RPMI8226 (cell line): ENCODE results near the gene SLC41A3.
"Not testable (repeated sequence)": the region's sequence is repeated elsewhere in the genome, so short reads cannot be mapped to it uniquely, and the experiment has no call there.

ENCODE experiments used
- DNase-seq: peaks from one replicate; pipeline ENCODE4 v3.0.0-alpha.2; 2015

The SLC41A3 gene

GRCh38 chr3:125975245-125976002, 108.5 kb downstream of the SLC41A3 start:
- not testable (repeated sequence) for DNase-seq

DNA sequence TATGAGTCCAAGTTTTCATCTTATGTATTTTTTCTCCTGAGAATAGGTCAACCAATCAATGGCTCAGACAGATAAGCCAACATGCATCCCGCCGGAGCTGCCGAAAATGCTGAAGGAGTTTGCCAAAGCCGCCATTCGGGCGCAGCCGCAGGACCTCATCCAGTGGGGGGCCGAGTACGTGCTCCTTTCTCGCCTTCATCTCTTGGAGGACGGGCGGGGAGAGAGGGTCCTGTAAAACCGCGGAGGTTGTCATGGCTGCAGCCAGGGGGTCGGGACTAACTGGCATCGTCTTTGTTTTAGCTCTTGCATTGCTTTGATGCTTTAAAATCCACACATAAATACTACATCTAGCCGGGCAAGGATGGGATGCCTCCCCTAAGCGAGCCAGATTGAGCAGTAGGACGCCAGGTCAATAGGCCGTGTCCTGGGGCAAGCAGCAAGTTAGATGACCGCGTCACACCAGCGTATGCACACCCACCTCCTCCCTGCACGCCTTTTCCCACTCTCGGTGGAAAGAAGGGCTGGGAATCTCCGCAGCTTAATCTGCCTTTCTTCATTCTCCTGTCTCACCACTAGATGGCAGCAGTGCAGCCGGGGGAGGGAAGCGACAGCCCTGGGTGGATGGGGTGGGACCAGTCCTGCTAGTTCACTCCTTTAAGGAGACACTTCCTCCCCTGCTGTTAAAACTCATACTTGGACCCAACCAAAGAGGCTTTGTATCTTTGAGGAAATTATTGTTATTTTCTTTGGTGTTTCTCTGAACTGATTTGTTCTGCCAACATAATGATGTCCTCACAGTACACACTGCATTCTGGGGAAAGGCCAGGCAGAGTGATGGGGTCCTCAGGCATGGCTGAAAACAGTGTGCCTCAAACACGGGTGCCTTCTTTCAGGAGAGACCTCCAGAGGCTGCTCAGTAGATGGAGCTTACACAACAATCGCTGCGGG, 111.7 kb downstream of the SLC41A3 start:
- not testable (repeated sequence) for DNase-seq

- DNase-seq = not testable (repeated sequence)
Observed at GRCh38 chr3:125968701-125969592, 115.0 kb downstream of the SLC41A3 start, which contains the start of gene ROPN1B. TSS of gene ROPN1B (plus strand) at chr3:125969178. CDS start at chr3:125972055, 2,877 bp downstream.

- not testable (repeated sequence) for DNase-seq
Observed at GRCh38 chr3:125968121-125968520, 115.8 kb downstream of the SLC41A3 start.

- no peak for DNase-seq
Observed at GRCh38 chr3:125967156-125967555, 116.8 kb downstream of the SLC41A3 start.

- no peak for DNase-seq
Observed at GRCh38 chr3:125965505-125965904, 118.4 kb downstream of the SLC41A3 start.

DNA sequence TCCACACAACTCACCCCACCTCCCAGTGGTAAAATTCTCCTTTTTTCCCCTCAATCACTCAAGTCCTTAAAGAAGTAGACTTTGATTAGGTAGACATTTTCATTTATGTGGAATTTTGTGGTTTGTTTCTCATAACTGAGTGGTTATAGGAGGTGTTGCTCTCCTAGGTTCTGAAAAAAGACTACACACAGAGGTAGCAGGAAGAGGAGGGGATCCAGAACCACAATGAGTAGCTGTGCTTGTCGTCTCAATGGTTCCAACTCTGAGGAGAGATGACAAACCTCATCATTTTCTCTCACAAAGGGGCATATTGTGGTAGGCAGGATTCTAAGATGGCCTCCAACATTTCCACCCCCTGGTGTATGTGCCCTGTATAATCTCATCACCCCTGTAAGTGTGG, 120.1 kb downstream of the SLC41A3 start:
- not testable (repeated sequence) for DNase-seq

- no peak for DNase-seq
Observed at GRCh38 chr3:125961289-125961589, 122.7 kb downstream of the SLC41A3 start.

- DNase-seq = no peak
Observed at GRCh38 chr3:125960456-125961288, 123.3 kb downstream of the SLC41A3 start.

DNA sequence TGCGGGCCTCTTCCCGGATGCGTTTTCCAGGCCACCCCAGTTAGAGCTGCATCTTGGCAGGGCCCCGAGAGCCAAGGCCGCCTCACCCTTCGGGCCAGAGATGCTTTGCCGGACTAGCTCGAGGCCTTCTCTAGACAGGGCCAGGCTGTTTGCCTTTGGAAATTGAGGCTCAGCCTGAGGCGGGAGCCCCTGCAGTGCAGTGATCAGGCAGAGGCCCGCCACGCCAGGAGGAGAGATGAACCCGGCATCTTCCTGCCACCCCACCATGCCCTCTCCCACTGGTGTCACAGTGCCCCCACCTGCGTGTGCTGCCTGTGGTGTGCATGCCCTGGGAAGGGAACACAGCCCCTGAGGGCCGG, 123.9 kb downstream of the SLC41A3 start:
- DNase-seq = no peak

DNA sequence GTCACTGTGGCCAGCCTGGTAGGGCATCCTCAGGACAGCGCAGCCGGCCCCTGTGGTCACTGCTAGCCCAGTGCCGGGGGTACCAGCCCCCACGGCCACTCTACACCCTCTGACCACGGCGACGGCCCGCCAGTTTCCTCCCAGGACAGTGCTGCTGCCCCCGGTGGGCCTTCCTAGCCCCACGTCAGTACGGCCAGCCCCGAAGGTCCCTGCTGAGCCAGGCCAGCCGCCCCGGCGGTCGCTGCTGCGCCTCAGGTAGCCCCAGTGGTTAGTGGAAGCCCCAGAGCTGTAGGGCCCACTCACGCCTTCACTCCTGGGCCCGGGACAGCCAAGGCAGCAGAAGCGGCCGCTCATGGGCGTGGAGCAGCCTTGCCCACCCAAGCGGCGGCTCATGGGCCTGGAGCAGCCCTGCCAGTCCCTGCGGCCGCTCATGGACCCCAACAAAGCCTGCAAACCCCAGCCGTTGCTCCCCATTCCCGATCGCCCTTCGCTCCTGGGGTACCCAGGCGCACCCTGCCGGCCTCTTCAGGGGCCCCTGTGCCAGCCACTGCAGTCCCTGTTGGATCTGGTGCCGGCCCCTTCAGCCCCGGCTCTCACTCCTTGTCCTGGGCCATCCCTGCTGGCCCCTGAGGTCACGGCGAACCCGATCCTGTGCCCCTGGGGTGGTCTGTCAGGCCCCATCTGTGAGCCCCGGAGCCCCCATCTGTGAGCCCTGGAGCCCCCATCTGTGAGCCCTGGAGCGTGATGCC, 124.4 kb downstream of the SLC41A3 start:
- no peak for DNase-seq

- no peak for DNase-seq
Observed at GRCh38 chr3:125958511-125959316, 125.2 kb downstream of the SLC41A3 start.

DNA sequence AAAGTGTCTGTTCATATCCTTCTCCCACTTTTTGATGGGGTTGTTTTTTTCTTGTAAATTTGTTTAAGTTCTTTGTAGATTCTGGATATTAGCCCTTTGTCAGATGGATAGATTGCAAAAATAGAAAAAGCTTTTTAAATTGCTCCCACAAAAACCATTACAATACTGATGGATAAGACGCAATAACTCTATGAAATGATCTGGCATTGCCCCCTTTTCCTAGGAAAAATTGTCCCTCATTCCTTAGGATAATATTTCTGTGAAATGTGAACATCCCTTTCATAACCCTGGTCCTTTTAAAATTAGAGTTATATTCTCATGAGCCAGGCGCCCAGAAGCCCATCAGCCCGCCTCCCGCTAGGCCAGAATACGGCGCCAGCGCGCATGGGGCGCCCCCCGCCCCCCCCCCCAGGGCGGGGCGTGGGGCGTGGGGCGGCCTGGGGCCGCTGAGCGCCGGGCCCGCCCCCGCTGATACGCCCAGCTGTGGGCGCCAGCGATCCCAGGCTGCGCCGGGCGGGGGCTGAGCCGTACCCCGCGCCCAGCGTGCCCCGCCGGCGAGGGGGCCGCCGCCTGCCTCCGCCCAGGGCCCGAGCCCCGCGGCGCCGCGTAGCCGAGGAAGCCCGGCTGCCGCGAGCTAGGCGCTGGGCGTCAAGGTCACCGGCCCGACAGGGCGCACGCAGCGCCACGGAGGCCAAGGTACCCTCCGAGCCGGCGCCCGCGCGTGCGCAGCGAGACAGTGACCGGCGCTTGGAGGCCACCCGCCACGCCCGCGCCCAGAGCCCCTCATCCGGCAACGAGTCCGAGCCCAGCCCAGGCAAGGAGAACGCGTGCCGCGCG, 126.0 kb downstream of the SLC41A3 start:
- no peak for DNase-seq

DNA sequence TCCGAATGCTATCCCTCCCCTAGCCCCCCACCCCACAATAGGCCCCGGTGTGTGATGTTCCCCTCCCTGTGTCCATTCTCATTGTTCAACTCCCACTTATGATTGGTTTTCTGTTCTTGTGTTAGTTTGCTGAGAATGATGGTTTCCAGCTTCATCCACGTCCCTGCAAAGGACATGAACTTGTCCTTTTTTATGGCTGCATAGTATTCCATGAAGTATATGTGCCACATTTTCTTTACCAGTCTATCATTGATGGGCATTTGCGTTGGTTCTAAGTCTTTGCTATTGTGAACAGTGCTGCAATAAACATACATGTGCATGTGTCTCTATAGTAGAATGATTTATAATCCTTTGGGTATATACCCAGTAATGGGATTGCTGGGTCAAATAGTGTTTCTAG, 126.9 kb downstream of the SLC41A3 start:
- not testable (repeated sequence) for DNase-seq
